Measurements from ENCODE around the gene NTF3.

- TF ChIP-seq CTCF (IDR thresholded peaks at IDR 0.05) = no peak
- no peak for TF ChIP-seq POLR2AphosphoS5 (IDR thresholded peaks at IDR 0.05)
- TF ChIP-seq POLR2A (IDR thresholded peaks at IDR 0.05) = no peak
These were observed 41.3 kb downstream of the NTF3 start for GRCh38 chr12:5473076-5473782.
